HepG2 (cell line): ENCODE measurements around the gene CUL4B. TPM values are rescaled to one million over a fixed set of nuclear protein-coding genes. Genes with fewer than 3 reads are reported as not detected.
A peak's percentile ranks its signal among the peaks of the same experiment; 100 is the strongest.

Experiments
- ASH2L ChIP-seq: fragments of 300-600, 200-600 bp; sonication (generic); IDR thresholded peaks from 2 replicates; pipeline ENCODE4 v1.7.0; 2017; ENCODE audit warnings: low read depth, mild to moderate bottlenecking, moderate library complexity, mixed read lengths, low read length; ENCODE audit not compliant: insufficient read length
- IRX3 ChIP-seq: sonication (generic); formaldehyde crosslinking; IDR thresholded peaks from 2 replicates; pipeline ENCODE4 v1.8.1; 2023; ENCODE audit warnings: mild to moderate bottlenecking, low read depth, missing genetic modification reagents, borderline replicate concordance
- KLF9 ChIP-seq: IDR thresholded peaks from 2 replicates; pipeline ENCODE4 v1.6.1; 2016; ENCODE audit warnings: low read depth
- MATR3 ChIP-seq: sonication (generic); formaldehyde crosslinking; IDR thresholded peaks from 2 replicates; pipeline ENCODE4 v1.4.0; 2020; ENCODE audit warnings: missing genetic modification reagents
- MIER2 ChIP-seq: IDR thresholded peaks from 2 replicates; pipeline ENCODE4 v1.6.1; 2016; ENCODE audit warnings: missing biosample characterization, missing genetic modification reagents
- PHF5A ChIP-seq: IDR thresholded peaks from one replicate; pipeline ENCODE4 v1.6.1; 2018; ENCODE audit warnings: low read depth, missing genetic modification reagents; ENCODE audit not compliant: unreplicated experiment
- POLR2G ChIP-seq: fragments of 200-400 bp; formaldehyde crosslinking; IDR thresholded peaks from 2 replicates; pipeline ENCODE4 v1.6.1; 2018; ENCODE audit warnings: mild to moderate bottlenecking, low read depth, low read length, moderate library complexity
- RBFOX2 ChIP-seq: fragments of 200-400 bp; formaldehyde crosslinking; IDR thresholded peaks from 2 replicates; pipeline ENCODE4 v1.6.1; 2017; ENCODE audit warnings: low read depth, mild to moderate bottlenecking, low read length
- SMAD3 ChIP-seq: sonication (generic); formaldehyde crosslinking; IDR thresholded peaks from 2 replicates; pipeline ENCODE4 v1.4.0; 2020; ENCODE audit warnings: missing genetic modification reagents
- TAF1 ChIP-seq: sonication (generic); formaldehyde crosslinking; IDR thresholded peaks from 2 replicates; pipeline ENCODE4 v1.4.0; 2020; ENCODE audit warnings: missing genetic modification reagents
- ZBTB3 ChIP-seq: sonication (generic); formaldehyde crosslinking; IDR thresholded peaks from 2 replicates; pipeline ENCODE4 v1.4.0; 2020; ENCODE audit warnings: low read depth, mild to moderate bottlenecking, moderate library complexity, missing genetic modification reagents, borderline replicate concordance
- ZBTB38 ChIP-seq: sonication (generic); formaldehyde crosslinking; IDR thresholded peaks from 2 replicates; pipeline ENCODE4 v1.5.1; 2020; ENCODE audit warnings: mild to moderate bottlenecking, missing genetic modification reagents
- ZKSCAN1 ChIP-seq: fragments of 150-350 bp; IDR thresholded peaks from 2 replicates; pipeline ENCODE4 v1.6.1; 2014; ENCODE audit warnings: low read length
- ZNF263 ChIP-seq: sonication (generic); formaldehyde crosslinking; IDR thresholded peaks from 2 replicates; pipeline ENCODE4 v1.4.0; 2020; ENCODE audit warnings: missing genetic modification reagents
- ZNF790 ChIP-seq: sonication (generic); formaldehyde crosslinking; IDR thresholded peaks from 2 replicates; pipeline ENCODE4 v1.8.0; 2022; ENCODE audit warnings: missing genetic modification reagents, mild to moderate bottlenecking, borderline replicate concordance
- polyA plus RNA-seq, 8 experiments: library from polyadenylated mRNA; depleted of rRNA in 3 of 8; stranded (reverse) in 7 of 8; unstranded in 1 of 8; fragments of >200 nt; fragmentation: Illumina TruSeq in 4 of 8; extraction: Trizol in 4 of 8; gene quantifications; 2 replicates each; pipeline versions ENCODE4 v1.2.1 to v1.2.3, GENCODE V29; 2011 to 2016; ENCODE audit warnings: low read depth in 4 of 8, missing spikeins in 1 of 8, mixed read lengths in 1 of 8; ENCODE audit not compliant: insufficient read depth in 1 of 8
- total RNA-seq, 5 experiments: library from RNA; depleted of rRNA; stranded (reverse); fragments of >200 nt; fragmentation: Illumina TruSeq; extraction: Trizol; gene quantifications; 2 replicates each; pipeline ENCODE4 v1.2.3, GENCODE V29; 2016; ENCODE audit warnings: low read depth in 1 of 5
- TF ChIP-seq, protein P1 (sequence below): sonication (generic); formaldehyde crosslinking; IDR thresholded peaks from 2 replicates; pipeline ENCODE4 v1.9.0; 2021; ENCODE audit warnings: missing genetic modification reagents, mild to moderate bottlenecking, borderline replicate concordance
- TF ChIP-seq, protein P2 (sequence below): sonication (generic); formaldehyde crosslinking; IDR thresholded peaks from 2 replicates; pipeline ENCODE4 v1.5.1; 2020; ENCODE audit warnings: missing genetic modification reagents, mild to moderate bottlenecking, borderline replicate concordance
- TF ChIP-seq, protein P3 (sequence below): sonication (generic); formaldehyde crosslinking; IDR thresholded peaks from 2 replicates; pipeline ENCODE4 v1.4.0; 2020; ENCODE audit warnings: missing genetic modification reagents
- TF ChIP-seq, protein P4 (sequence below): sonication (generic); formaldehyde crosslinking; IDR thresholded peaks from 2 replicates; pipeline ENCODE4 v1.5.1; 2020; ENCODE audit warnings: mild to moderate bottlenecking, missing genetic modification reagents, moderate library complexity

Gene CUL4B
- total and polyA plus RNA-seq, 2 of the 13 experiments (the other 11 are each of a cell fraction or from before 2014, with no cell fraction given): 21.6 to 28.5 TPM

DNA sequence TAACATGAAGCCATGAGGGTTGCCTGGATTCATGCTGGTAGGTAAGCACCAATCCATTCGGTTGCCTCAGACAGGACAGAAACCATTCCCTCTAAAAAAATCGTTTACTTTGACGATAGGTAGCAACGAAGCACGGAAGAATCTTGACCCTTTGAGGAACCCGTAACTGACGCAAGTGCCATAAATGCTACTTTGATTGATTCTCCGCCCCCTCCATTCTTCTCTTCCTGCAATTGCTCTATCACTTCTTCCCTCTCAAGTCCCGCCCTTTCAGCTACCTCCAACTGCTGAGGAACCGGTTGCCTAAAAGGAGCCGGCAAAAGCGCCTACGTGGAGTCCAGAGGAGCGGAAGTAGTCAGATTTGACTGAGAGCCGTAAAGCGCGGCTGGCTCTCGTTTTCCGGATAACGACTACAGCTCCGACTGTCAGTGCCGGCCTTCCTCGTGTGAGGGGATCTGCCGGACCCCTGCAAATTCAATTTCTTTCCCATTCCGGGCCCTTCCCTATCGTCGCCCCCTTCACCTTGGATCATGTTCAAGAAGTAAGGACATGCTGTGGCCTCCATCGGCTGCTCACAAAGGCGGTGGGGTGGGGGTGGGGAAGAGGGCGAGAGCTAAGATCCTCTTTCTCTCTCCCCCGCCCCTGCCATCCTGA lies 43.1 kb upstream of the CUL4B start, which contains the start of gene MCTS1 (continued):
- TF ChIP-seq SMAD3 (CRISPR knock-in tag): peak; percentile 61; the same call in 1 of the 2 replicates
- no peak for TF ChIP-seq ZBTB38 (CRISPR knock-in tag)
- TF ChIP-seq ZBTB3: no peak
- TF ChIP-seq, protein P1, sequence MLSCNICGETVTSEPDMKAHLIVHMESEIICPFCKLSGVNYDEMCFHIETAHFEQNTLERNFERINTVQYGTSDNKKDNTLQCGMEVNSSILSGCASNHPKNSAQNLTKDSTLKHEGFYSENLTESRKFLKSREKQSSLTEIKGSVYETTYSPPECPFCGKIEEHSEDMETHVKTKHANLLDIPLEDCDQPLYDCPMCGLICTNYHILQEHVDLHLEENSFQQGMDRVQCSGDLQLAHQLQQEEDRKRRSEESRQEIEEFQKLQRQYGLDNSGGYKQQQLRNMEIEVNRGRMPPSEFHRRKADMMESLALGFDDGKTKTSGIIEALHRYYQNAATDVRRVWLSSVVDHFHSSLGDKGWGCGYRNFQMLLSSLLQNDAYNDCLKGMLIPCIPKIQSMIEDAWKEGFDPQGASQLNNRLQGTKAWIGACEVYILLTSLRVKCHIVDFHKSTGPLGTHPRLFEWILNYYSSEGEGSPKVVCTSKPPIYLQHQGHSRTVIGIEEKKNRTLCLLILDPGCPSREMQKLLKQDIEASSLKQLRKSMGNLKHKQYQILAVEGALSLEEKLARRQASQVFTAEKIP (CRISPR knock-in tag): no peak
- TF ChIP-seq ASH2L: peak; percentile 77
- no peak for TF ChIP-seq MATR3 (CRISPR knock-in tag)
- no peak for TF ChIP-seq ZNF790 (CRISPR knock-in tag)
- TF ChIP-seq ZKSCAN1: no peak
- no peak for TF ChIP-seq IRX3 (CRISPR knock-in tag)
- peak; percentile 72 for TF ChIP-seq POLR2G
- peak; percentile 37; the same call in 1 of the 2 replicates for TF ChIP-seq MIER2 (CRISPR knock-in tag)
- no peak for TF ChIP-seq ZNF263
- peak; percentile 33; the same call in 1 of the 2 replicates for TF ChIP-seq TAF1
- no peak for TF ChIP-seq PHF5A
- TF ChIP-seq, protein P2, sequence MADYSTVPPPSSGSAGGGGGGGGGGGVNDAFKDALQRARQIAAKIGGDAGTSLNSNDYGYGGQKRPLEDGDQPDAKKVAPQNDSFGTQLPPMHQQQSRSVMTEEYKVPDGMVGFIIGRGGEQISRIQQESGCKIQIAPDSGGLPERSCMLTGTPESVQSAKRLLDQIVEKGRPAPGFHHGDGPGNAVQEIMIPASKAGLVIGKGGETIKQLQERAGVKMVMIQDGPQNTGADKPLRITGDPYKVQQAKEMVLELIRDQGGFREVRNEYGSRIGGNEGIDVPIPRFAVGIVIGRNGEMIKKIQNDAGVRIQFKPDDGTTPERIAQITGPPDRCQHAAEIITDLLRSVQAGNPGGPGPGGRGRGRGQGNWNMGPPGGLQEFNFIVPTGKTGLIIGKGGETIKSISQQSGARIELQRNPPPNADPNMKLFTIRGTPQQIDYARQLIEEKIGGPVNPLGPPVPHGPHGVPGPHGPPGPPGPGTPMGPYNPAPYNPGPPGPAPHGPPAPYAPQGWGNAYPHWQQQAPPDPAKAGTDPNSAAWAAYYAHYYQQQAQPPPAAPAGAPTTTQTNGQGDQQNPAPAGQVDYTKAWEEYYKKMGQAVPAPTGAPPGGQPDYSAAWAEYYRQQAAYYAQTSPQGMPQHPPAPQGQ (CRISPR knock-in tag): no peak
- TF ChIP-seq, protein P3, sequence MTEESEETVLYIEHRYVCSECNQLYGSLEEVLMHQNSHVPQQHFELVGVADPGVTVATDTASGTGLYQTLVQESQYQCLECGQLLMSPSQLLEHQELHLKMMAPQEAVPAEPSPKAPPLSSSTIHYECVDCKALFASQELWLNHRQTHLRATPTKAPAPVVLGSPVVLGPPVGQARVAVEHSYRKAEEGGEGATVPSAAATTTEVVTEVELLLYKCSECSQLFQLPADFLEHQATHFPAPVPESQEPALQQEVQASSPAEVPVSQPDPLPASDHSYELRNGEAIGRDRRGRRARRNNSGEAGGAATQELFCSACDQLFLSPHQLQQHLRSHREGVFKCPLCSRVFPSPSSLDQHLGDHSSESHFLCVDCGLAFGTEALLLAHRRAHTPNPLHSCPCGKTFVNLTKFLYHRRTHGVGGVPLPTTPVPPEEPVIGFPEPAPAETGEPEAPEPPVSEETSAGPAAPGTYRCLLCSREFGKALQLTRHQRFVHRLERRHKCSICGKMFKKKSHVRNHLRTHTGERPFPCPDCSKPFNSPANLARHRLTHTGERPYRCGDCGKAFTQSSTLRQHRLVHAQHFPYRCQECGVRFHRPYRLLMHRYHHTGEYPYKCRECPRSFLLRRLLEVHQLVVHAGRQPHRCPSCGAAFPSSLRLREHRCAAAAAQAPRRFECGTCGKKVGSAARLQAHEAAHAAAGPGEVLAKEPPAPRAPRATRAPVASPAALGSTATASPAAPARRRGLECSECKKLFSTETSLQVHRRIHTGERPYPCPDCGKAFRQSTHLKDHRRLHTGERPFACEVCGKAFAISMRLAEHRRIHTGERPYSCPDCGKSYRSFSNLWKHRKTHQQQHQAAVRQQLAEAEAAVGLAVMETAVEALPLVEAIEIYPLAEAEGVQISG (CRISPR knock-in tag): peak; percentile 66
- TF ChIP-seq KLF9: no peak
- TF ChIP-seq, protein P4, sequence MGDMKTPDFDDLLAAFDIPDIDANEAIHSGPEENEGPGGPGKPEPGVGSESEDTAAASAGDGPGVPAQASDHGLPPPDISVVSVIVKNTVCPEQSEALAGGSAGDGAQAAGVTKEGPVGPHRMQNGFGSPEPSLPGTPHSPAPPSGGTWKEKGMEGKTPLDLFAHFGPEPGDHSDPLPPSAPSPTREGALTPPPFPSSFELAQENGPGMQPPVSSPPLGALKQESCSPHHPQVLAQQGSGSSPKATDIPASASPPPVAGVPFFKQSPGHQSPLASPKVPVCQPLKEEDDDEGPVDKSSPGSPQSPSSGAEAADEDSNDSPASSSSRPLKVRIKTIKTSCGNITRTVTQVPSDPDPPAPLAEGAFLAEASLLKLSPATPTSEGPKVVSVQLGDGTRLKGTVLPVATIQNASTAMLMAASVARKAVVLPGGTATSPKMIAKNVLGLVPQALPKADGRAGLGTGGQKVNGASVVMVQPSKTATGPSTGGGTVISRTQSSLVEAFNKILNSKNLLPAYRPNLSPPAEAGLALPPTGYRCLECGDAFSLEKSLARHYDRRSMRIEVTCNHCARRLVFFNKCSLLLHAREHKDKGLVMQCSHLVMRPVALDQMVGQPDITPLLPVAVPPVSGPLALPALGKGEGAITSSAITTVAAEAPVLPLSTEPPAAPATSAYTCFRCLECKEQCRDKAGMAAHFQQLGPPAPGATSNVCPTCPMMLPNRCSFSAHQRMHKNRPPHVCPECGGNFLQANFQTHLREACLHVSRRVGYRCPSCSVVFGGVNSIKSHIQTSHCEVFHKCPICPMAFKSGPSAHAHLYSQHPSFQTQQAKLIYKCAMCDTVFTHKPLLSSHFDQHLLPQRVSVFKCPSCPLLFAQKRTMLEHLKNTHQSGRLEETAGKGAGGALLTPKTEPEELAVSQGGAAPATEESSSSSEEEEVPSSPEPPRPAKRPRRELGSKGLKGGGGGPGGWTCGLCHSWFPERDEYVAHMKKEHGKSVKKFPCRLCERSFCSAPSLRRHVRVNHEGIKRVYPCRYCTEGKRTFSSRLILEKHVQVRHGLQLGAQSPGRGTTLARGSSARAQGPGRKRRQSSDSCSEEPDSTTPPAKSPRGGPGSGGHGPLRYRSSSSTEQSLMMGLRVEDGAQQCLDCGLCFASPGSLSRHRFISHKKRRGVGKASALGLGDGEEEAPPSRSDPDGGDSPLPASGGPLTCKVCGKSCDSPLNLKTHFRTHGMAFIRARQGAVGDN (CRISPR knock-in tag): peak; percentile 57
- TF ChIP-seq RBFOX2: 0 out of 2 replicates have a peak, but pooled peaks have one; percentile 36
